BE2C (cell line): Measurements from ENCODE around the gene ARFRP1. TPM values are rescaled to one million over a fixed set of nuclear protein-coding genes. Genes with fewer than 3 reads are reported as not detected.

Experiments used
- DNase-seq: peaks from one replicate; pipeline ENCODE4 v3.0.0-alpha.2; 2020
- H3K27me3 ChIP-seq: fragments of 250-450 bp; sonication (Bioruptor Pico); 2 replicates; pipeline ENCODE4 v1.5.1; 2020; ENCODE audit warnings: mild to moderate bottlenecking
- H3K36me3 ChIP-seq: fragments of 250-450 bp; sonication (Bioruptor Pico); 2 replicates; pipeline ENCODE4 v1.5.1; 2020; ENCODE audit warnings: mild to moderate bottlenecking
- H3K4me1 ChIP-seq: fragments of 250-450 bp; sonication (Bioruptor Pico); 2 replicates; pipeline ENCODE4 v1.5.1; 2020
- H3K4me3 ChIP-seq: 2 replicates; pipeline ENCODE4 v1.5.1; 2011; ENCODE audit warnings: low read depth, low read length
- H3K9me3 ChIP-seq: fragments of 250-450 bp; sonication (Bioruptor Pico); 2 replicates; pipeline ENCODE4 v1.5.1; 2020
- CTCF ChIP-seq: IDR thresholded peaks from 2 replicates; pipeline ENCODE4 v1.5.1; 2012; ENCODE audit warnings: mild to moderate bottlenecking, low read depth, low read length
- polyA plus RNA-seq: library from polyadenylated mRNA; unstranded; fragments of >200 nt; gene quantifications from one replicate; pipeline ENCODE4 v1.2.1, GENCODE V29; 2012; ENCODE audit warnings: low read depth, missing spikeins; ENCODE audit not compliant: insufficient read length, insufficient read depth

ARFRP1 gene
- polyA plus RNA-seq = 115 TPM

- H3K27me3 ChIP-seq = no peaks in the 10 kb centered on the region
- no peaks in the 10 kb centered on the region for H3K9me3 ChIP-seq
- peaks cover 53% of the 10 kb centered on the region for H3K36me3 ChIP-seq
- DNase-seq = peak; percentile 79
- H3K4me1 ChIP-seq = no peaks in the 10 kb centered on the region; the same call in 1 of the 2 replicates
- H3K4me3 ChIP-seq = peak within 1 kb of the TSS; percentile 77
- TF ChIP-seq CTCF = no peak
These were observed at the start of gene ARFRP1, which contains the start of gene ZGPAT for GRCh38 chr20:63707558-63708300. ARFRP1 (minus strand) TSS chr20:63707976; CDS start chr20:63707091, 885 bp downstream. ZGPAT (plus strand) TSS chr20:63708039; CDS start chr20:63708581, 542 bp downstream.

GRCh38 chr20:63756648-63756991 is 48.8 kb upstream of the ARFRP1 start:
- Histone ChIP-seq H3K36me3 (no peaks in the 10 kb centered on the region), H3K27me3 (no peaks in the 10 kb centered on the region), H3K4me3 (no peak overlapping the region), H3K9me3 (no peaks in the 10 kb centered on the region), H3K4me1 (no peaks in the 10 kb centered on the region)
- no peak for DNase-seq
- no peak for TF ChIP-seq CTCF

- no peak overlapping the region for H3K4me3 ChIP-seq
- H3K36me3 ChIP-seq = no peaks in the 10 kb centered on the region
- no peak for DNase-seq
- no peak for TF ChIP-seq CTCF
- H3K4me1 ChIP-seq = peaks cover 3% of the 10 kb centered on the region
- no peaks in the 10 kb centered on the region for H3K27me3 ChIP-seq
- H3K9me3 ChIP-seq = no peaks in the 10 kb centered on the region
These were observed 48.3 kb upstream of the ARFRP1 start for GRCh38 chr20:63755933-63756647.

GRCh38 chr20:63754008-63754407 is 46.2 kb upstream of the ARFRP1 start:
- DNase-seq = no peak
- H3K27me3 ChIP-seq = no peaks in the 10 kb centered on the region
- H3K4me1 ChIP-seq = peaks cover 4% of the 10 kb centered on the region
- H3K36me3 ChIP-seq = no peaks in the 10 kb centered on the region
- no peak for TF ChIP-seq CTCF
- no peaks in the 10 kb centered on the region for H3K9me3 ChIP-seq
- no peak overlapping the region for H3K4me3 ChIP-seq

GRCh38 chr20:63753381-63753780 is 45.6 kb upstream of the ARFRP1 start:
- Histone ChIP-seq H3K4me1 (peaks cover 4% of the 10 kb centered on the region), H3K9me3 (no peaks in the 10 kb centered on the region), H3K4me3 (no peak overlapping the region), H3K36me3 (no peaks in the 10 kb centered on the region), H3K27me3 (no peaks in the 10 kb centered on the region)
- no peak for TF ChIP-seq CTCF
- no peak for DNase-seq
